NT2/D1 (cell line): ENCODE data around the gene CACNA1S.

ENCODE experiments used
- DNase-seq: peaks from one replicate; pipeline ENCODE4 v3.0.0-alpha.2; 2011; ENCODE audit warnings: low read depth, low spot score
- H3K27me3 ChIP-seq: 2 replicates; pipeline ENCODE4 v1.6.0; 2011; ENCODE audit warnings: mild to moderate bottlenecking; ENCODE audit not compliant: insufficient read length, insufficient read depth
- H3K36me3 ChIP-seq: 2 replicates; pipeline ENCODE4 v1.6.1; 2011; ENCODE audit warnings: mild to moderate bottlenecking, low read length, mixed read lengths; ENCODE audit not compliant: insufficient read depth, insufficient read length
- H3K4me1 ChIP-seq: 2 replicates; pipeline ENCODE4 v1.5.1; 2011; ENCODE audit not compliant: insufficient read depth, insufficient read length
- H3K4me3 ChIP-seq: 2 replicates; pipeline ENCODE4 v1.5.1; 2011; ENCODE audit warnings: low read depth; ENCODE audit not compliant: insufficient read length
- H3K9ac ChIP-seq: 2 replicates; pipeline ENCODE4 v1.6.0; 2011; ENCODE audit warnings: low read depth; ENCODE audit not compliant: insufficient read length
- H3K9me3 ChIP-seq: 2 replicates; pipeline ENCODE4 v1.5.1; 2011; ENCODE audit warnings: mild to moderate bottlenecking, low read length; ENCODE audit not compliant: insufficient read depth
- SUZ12 ChIP-seq: IDR thresholded peaks from 2 replicates; pipeline ENCODE4 v1.6.1; 2011; ENCODE audit not compliant: insufficient read length, insufficient read depth; ENCODE audit errors: extremely low read depth
- YY1 ChIP-seq: IDR thresholded peaks from 2 replicates; pipeline ENCODE4 v1.6.1; 2011; ENCODE audit not compliant: insufficient read length, insufficient read depth
- ZNF274 ChIP-seq: IDR thresholded peaks from 2 replicates; pipeline ENCODE4 v1.6.1; 2011; ENCODE audit warnings: mild to moderate bottlenecking, low read depth, low read length

CACNA1S gene

GRCh38 chr1:201077736-201078135 lies 34.5 kb downstream of the CACNA1S start:
- H3K4me1 ChIP-seq: no peaks in the 10 kb centered on the region
- H3K9me3 ChIP-seq: no peaks in the 10 kb centered on the region
- no peaks in the 10 kb centered on the region for H3K27me3 ChIP-seq
- H3K36me3 ChIP-seq: no peaks in the 10 kb centered on the region
- no peak overlapping the region for H3K9ac ChIP-seq
- no peak for DNase-seq
- no peak overlapping the region for H3K4me3 ChIP-seq
- no peak for TF ChIP-seq YY1
- no peak for TF ChIP-seq ZNF274
- no peak for TF ChIP-seq SUZ12

GRCh38 chr1:201077116-201077515 lies 35.1 kb downstream of the CACNA1S start:
- Histone ChIP-seq H3K36me3 (no peaks in the 10 kb centered on the region), H3K4me1 (no peaks in the 10 kb centered on the region), H3K27me3 (no peaks in the 10 kb centered on the region), H3K9ac (no peak overlapping the region), H3K4me3 (no peak overlapping the region), H3K9me3 (no peaks in the 10 kb centered on the region)
- TF ChIP-seq SUZ12 (no peak), ZNF274 (no peak), YY1 (no peak)
- DNase-seq: no peak

- H3K9ac ChIP-seq: no peak overlapping the region
- DNase-seq: no peak
- no peak for TF ChIP-seq SUZ12
- TF ChIP-seq YY1: no peak
- TF ChIP-seq ZNF274: no peak
- no peaks in the 10 kb centered on the region for H3K9me3 ChIP-seq
- H3K27me3 ChIP-seq: no peaks in the 10 kb centered on the region
- no peak overlapping the region for H3K4me3 ChIP-seq
- H3K4me1 ChIP-seq: no peaks in the 10 kb centered on the region
- H3K36me3 ChIP-seq: no peaks in the 10 kb centered on the region
These were observed 36.1 kb downstream of the CACNA1S start for GRCh38 chr1:201076092-201076491.

- peaks cover 7% of the 10 kb centered on the region for H3K4me1 ChIP-seq
- H3K36me3 ChIP-seq: no peaks in the 10 kb centered on the region
- H3K27me3 ChIP-seq: no peaks in the 10 kb centered on the region
- DNase-seq: no peak
- H3K4me3 ChIP-seq: no peak overlapping the region
- TF ChIP-seq SUZ12: no peak
- no peak for TF ChIP-seq ZNF274
- no peak for TF ChIP-seq YY1
- no peaks in the 10 kb centered on the region for H3K9me3 ChIP-seq
- H3K9ac ChIP-seq: no peak overlapping the region
These were observed 38.2 kb downstream of the CACNA1S start for GRCh38 chr1:201074018-201074417.

GRCh38 chr1:201072922-201073321 lies 39.3 kb downstream of the CACNA1S start:
- no peak for TF ChIP-seq SUZ12
- TF ChIP-seq ZNF274: no peak
- no peak for TF ChIP-seq YY1
- Histone ChIP-seq H3K4me1 (peaks cover 8% of the 10 kb centered on the region), H3K36me3 (no peaks in the 10 kb centered on the region), H3K4me3 (no peak overlapping the region), H3K9ac (no peak overlapping the region), H3K27me3 (no peaks in the 10 kb centered on the region), H3K9me3 (no peaks in the 10 kb centered on the region)
- no peak for DNase-seq

- Histone ChIP-seq H3K9ac (no peak overlapping the region), H3K27me3 (no peaks in the 10 kb centered on the region), H3K4me1 (peaks cover 8% of the 10 kb centered on the region), H3K4me3 (no peak overlapping the region), H3K36me3 (no peaks in the 10 kb centered on the region), H3K9me3 (no peaks in the 10 kb centered on the region)
- no peak for TF ChIP-seq YY1
- TF ChIP-seq ZNF274: no peak
- no peak for TF ChIP-seq SUZ12
- DNase-seq: no peak
These were observed 40.1 kb downstream of the CACNA1S start for GRCh38 chr1:201072149-201072548.

GRCh38 chr1:201069636-201070035 lies 42.6 kb downstream of the CACNA1S start:
- Histone ChIP-seq H3K27me3 (peaks cover 2% of the 10 kb centered on the region), H3K36me3 (no peaks in the 10 kb centered on the region), H3K4me3 (no peak overlapping the region), H3K9ac (no peak overlapping the region), H3K4me1 (peaks cover 8% of the 10 kb centered on the region), H3K9me3 (no peaks in the 10 kb centered on the region)
- DNase-seq: no peak
- TF ChIP-seq YY1 (no peak), SUZ12 (no peak), ZNF274 (no peak)
